GM23338 (cell line): ENCODE results near the gene BRSK2. TPM values are rescaled to one million over a fixed set of nuclear protein-coding genes. Genes with fewer than 3 reads are reported as not detected.

Source experiments
- ATAC-seq: fragments of 200-7000 bp; cut with Tn5 transposase; 3 replicates; pipeline ENCODE4 v1.9.1; 2020
- DNase-seq: peaks from one replicate; pipeline ENCODE4 v3.0.0-alpha.2; 2015; ENCODE audit warnings: low spot score
- H2AFZ ChIP-seq: fragments of 200-600 bp; sonication (generic); 2 replicates; pipeline ENCODE4 v1.8.0; 2016; ENCODE audit warnings: antibody characterized with exemption, mild to moderate bottlenecking, moderate library complexity
- H3F3A ChIP-seq: fragments of 200-600 bp; sonication (generic); replicated peaks from 2 replicates; pipeline ENCODE4 v1.8.0; 2017; ENCODE audit warnings: antibody characterized with exemption, mixed run types, low read depth
- H3K27ac ChIP-seq: fragments of 200-600 bp; sonication (generic); 2 replicates; pipeline ENCODE4 v1.6.1; 2016; ENCODE audit warnings: low read depth
- H3K27me3 ChIP-seq: fragments of 200-600 bp; sonication (generic); 2 replicates; pipeline ENCODE4 v1.8.0; 2016; ENCODE audit warnings: mild to moderate bottlenecking, mixed run types, moderate library complexity; ENCODE audit not compliant: insufficient read depth
- H3K36me3 ChIP-seq: fragments of 200-600 bp; sonication (generic); 2 replicates; pipeline ENCODE4 v1.8.0; 2016; ENCODE audit warnings: mild to moderate bottlenecking; ENCODE audit not compliant: insufficient read depth
- H3K4me1 ChIP-seq: fragments of 200-600 bp; sonication (generic); 2 replicates; pipeline ENCODE4 v1.8.0; 2016; ENCODE audit warnings: mild to moderate bottlenecking, moderate library complexity; ENCODE audit not compliant: insufficient read depth
- H3K4me2 ChIP-seq: fragments of 200-600 bp; sonication (generic); 2 replicates; pipeline ENCODE4 v1.7.1; 2017; ENCODE audit warnings: mixed run types
- H3K4me3 ChIP-seq: fragments of 200-600 bp; sonication (generic); 2 replicates; pipeline ENCODE4 v1.6.1; 2016; ENCODE audit warnings: mixed run types
- H3K79me2 ChIP-seq: fragments of 200-600 bp; sonication (generic); replicated peaks from 2 replicates; pipeline ENCODE4 v1.8.0; 2017; ENCODE audit warnings: mild to moderate bottlenecking; ENCODE audit not compliant: insufficient read depth
- H3K9me2 ChIP-seq: fragments of 200-600 bp; sonication (generic); 2 replicates; pipeline ENCODE4 v1.8.0; 2017; ENCODE audit not compliant: insufficient read depth
- H4K20me1 ChIP-seq: fragments of 200-600 bp; sonication (generic); replicated peaks from 2 replicates; pipeline ENCODE4 v1.8.0; 2017; ENCODE audit warnings: mild to moderate bottlenecking; ENCODE audit not compliant: insufficient read depth
- H3K27ac Mint-ChIP-seq: 2 replicates; pipeline ENCODE4 v1.8.0; 2020; ENCODE audit warnings: inconsistent platforms, mild to moderate bottlenecking, moderate library complexity, mixed read lengths
- H3K27me3 Mint-ChIP-seq: 3 replicates; pipeline ENCODE4 v1.8.0; 2022; ENCODE audit warnings: low read depth, mild to moderate bottlenecking, moderate library complexity, mixed read lengths, inconsistent platforms; ENCODE audit not compliant: insufficient read depth, poor library complexity
- H3K36me3 Mint-ChIP-seq: 3 replicates; pipeline ENCODE4 v1.8.0; 2021; ENCODE audit warnings: low read depth, mild to moderate bottlenecking, inconsistent platforms, moderate library complexity, mixed read lengths
- H3K4me1 Mint-ChIP-seq: 3 replicates; pipeline ENCODE4 v1.8.0; 2020; ENCODE audit warnings: mild to moderate bottlenecking, inconsistent platforms, mixed read lengths
- H3K4me3 Mint-ChIP-seq: 3 replicates; pipeline ENCODE4 v1.8.0; 2021; ENCODE audit warnings: moderate library complexity, mild to moderate bottlenecking, inconsistent platforms, mixed read lengths
- H3K9me3 Mint-ChIP-seq: 3 replicates; pipeline ENCODE4 v1.8.0; 2020; ENCODE audit warnings: moderate library complexity, mild to moderate bottlenecking, inconsistent platforms, mixed read lengths
- CREB1 ChIP-seq: fragments of 250-450 bp; sonication (Bioruptor Pico); IDR thresholded peaks from 2 replicates; pipeline ENCODE4 v1.5.0; 2020; ENCODE audit warnings: low read depth, mild to moderate bottlenecking, moderate library complexity
- CTCF ChIP-seq, 2 experiments: fragments of 200-600 bp in 1 of 2; sonication (generic) in 1 of 2; conservative IDR thresholded peaks; 2 replicates each; pipeline versions ENCODE4 v1.5.1 to v1.6.1; 2016 to 2017; ENCODE audit warnings: antibody characterized with exemption in 2 of 2, low read depth in 2 of 2, mild to moderate bottlenecking in 2 of 2, moderate library complexity in 1 of 2
- ETS1 ChIP-seq: IDR thresholded peaks from 2 replicates; pipeline ENCODE4 v1.6.1; 2016; ENCODE audit warnings: antibody characterized with exemption
- EZH2 ChIP-seq: fragments of 200-600 bp; sonication (generic); IDR thresholded peaks from one replicate; pipeline ENCODE4 v1.8.0; 2017; ENCODE audit warnings: antibody characterized with exemption, mild to moderate bottlenecking, low read depth; ENCODE audit not compliant: unreplicated experiment
- EZH2phosphoT487 ChIP-seq: fragments of 200-600 bp; sonication (generic); IDR thresholded peaks from one replicate; pipeline ENCODE4 v1.8.1; 2018; ENCODE audit warnings: antibody characterized with exemption; ENCODE audit not compliant: unreplicated experiment
- JUNB ChIP-seq: IDR thresholded peaks from one replicate; pipeline ENCODE4 v1.6.1; 2016; ENCODE audit warnings: antibody characterized with exemption; ENCODE audit not compliant: unreplicated experiment
- NANOG ChIP-seq: IDR thresholded peaks from 2 replicates; pipeline ENCODE4 v1.6.1; 2016; ENCODE audit warnings: antibody characterized with exemption, borderline replicate concordance
- POLR2AphosphoS5 ChIP-seq: IDR thresholded peaks from 2 replicates; pipeline ENCODE4 v1.6.1; 2016; ENCODE audit warnings: antibody characterized with exemption, low read depth
- REST ChIP-seq: IDR thresholded peaks from one replicate; pipeline ENCODE4 v1.6.1; 2018; ENCODE audit warnings: antibody characterized with exemption; ENCODE audit not compliant: unreplicated experiment
- STAT1 ChIP-seq: IDR thresholded peaks from one replicate; pipeline ENCODE4 v1.6.1; 2016; ENCODE audit warnings: antibody characterized with exemption; ENCODE audit not compliant: unreplicated experiment
- ZNF114 ChIP-seq: fragments of 250-450 bp; sonication (Bioruptor Pico); IDR thresholded peaks from 2 replicates; pipeline ENCODE4 v1.5.0; 2020; ENCODE audit warnings: mild to moderate bottlenecking, moderate library complexity
- ZNF331 ChIP-seq: fragments of 250-450 bp; sonication (Bioruptor Pico); IDR thresholded peaks from 2 replicates; pipeline ENCODE4 v1.5.0; 2020; ENCODE audit warnings: low read depth, mild to moderate bottlenecking, moderate library complexity
- ZNF462 ChIP-seq: fragments of 250-450 bp; sonication (Bioruptor Pico); IDR thresholded peaks from 2 replicates; pipeline ENCODE4 v1.5.0; 2020; ENCODE audit warnings: mild to moderate bottlenecking, moderate library complexity
- polyA plus RNA-seq: library from polyadenylated mRNA; unstranded; fragments of >200 nt; fragmentation: Nextera tagmentation; extraction: Ambion mirVana; gene quantifications from 2 replicates; pipeline ENCODE4 v1.2.1, GENCODE V29; 2016
- total RNA-seq: library from RNA; depleted of rRNA; stranded (reverse); fragments of >200 nt; shearing (Covaris generic); gene quantifications from 2 replicates; pipeline ENCODE4 v1.2.3, GENCODE V29; 2014

Gene BRSK2
- total and polyA plus RNA-seq, 2 experiments from 2014 or later: 7.2 to 20.3 TPM

GRCh38 chr11:1404461-1405185 lies 14.9 kb downstream of the BRSK2 start:
- Mint-ChIP-seq H3K4me1 (peaks cover 5% of the 10 kb centered on the region), H3K36me3 (no peaks in the 10 kb centered on the region), H3K9me3 (no peaks in the 10 kb centered on the region), H3K27ac (no peak overlapping the region), H3K4me3 (no peak overlapping the region), H3K27me3 (peaks cover 3% of the 10 kb centered on the region)
- Histone ChIP-seq H3K79me2 (peaks cover 37% of the 10 kb centered on the region; the same call in 1 of the 2 replicates), H3K36me3 (no peaks in the 10 kb centered on the region), H3K9me2 (no peaks in the 10 kb centered on the region), H4K20me1 (peaks cover 21% of the 10 kb centered on the region; the same call in 1 of the 2 replicates), H3F3A (no peaks in the 10 kb centered on the region), H2AFZ (no peak overlapping the region), H3K4me2 (no peak overlapping the region), H3K4me1 (no peaks in the 10 kb centered on the region), H3K27me3 (no peaks in the 10 kb centered on the region), H3K27ac (no peak overlapping the region), H3K4me3 (no peak overlapping the region)
- TF ChIP-seq EZH2: no peak
- no peak for TF ChIP-seq ZNF331 (CRISPR knock-in tag)
- no peak for TF ChIP-seq POLR2AphosphoS5
- no peak for TF ChIP-seq CREB1 (CRISPR knock-in tag)
- TF ChIP-seq EZH2phosphoT487: no peak
- TF ChIP-seq REST: no peak
- no peak for TF ChIP-seq NANOG
- TF ChIP-seq ZNF462 (CRISPR knock-in tag): no peak
- TF ChIP-seq ZNF114 (CRISPR knock-in tag): no peak
- TF ChIP-seq STAT1: no peak
- TF ChIP-seq CTCF (conservative IDR thresholded peaks at IDR 0.05; ENCODE audit: low read depth in 2 of 2): no peak
- no peak for TF ChIP-seq JUNB
- no peak for TF ChIP-seq ETS1
- no peak for ATAC-seq
- DNase-seq: no peak
